DOHH2 (cell line): ENCODE measurements around the gene KCNQ1.

Source experiments
- H3F3A ChIP-seq: fragments of 200-600 bp; sonication (generic), shearing (Covaris generic); 2 replicates; pipeline ENCODE4 v1.6.0; 2016; ENCODE audit warnings: antibody characterized with exemption, mild to moderate bottlenecking; ENCODE audit not compliant: control insufficient read depth, insufficient read depth
- H3K27ac ChIP-seq: fragments of 200-600 bp; sonication (generic); 2 replicates; pipeline ENCODE4 v1.5.1; 2014; ENCODE audit warnings: low read depth, mild to moderate bottlenecking, low read length, moderate library complexity
- H3K27me3 ChIP-seq: fragments of 200-600 bp; sonication (generic); 2 replicates; pipeline ENCODE4 v1.6.1; 2014; ENCODE audit warnings: mild to moderate bottlenecking, low read length, mixed read lengths; ENCODE audit not compliant: control insufficient read depth
- H3K36me3 ChIP-seq: fragments of 200-600 bp; sonication (generic); 2 replicates; pipeline ENCODE4 v1.6.1; 2014; ENCODE audit warnings: mild to moderate bottlenecking, low read length, moderate library complexity, mixed read lengths; ENCODE audit not compliant: control insufficient read depth
- H3K4me1 ChIP-seq: fragments of 200-600 bp; sonication (generic); 2 replicates; pipeline ENCODE4 v1.6.1; 2014; ENCODE audit warnings: mild to moderate bottlenecking, low read length, mixed read lengths; ENCODE audit not compliant: control insufficient read depth
- H3K4me2 ChIP-seq: fragments of 200-600 bp; sonication (generic); 2 replicates; pipeline ENCODE4 v1.6.0; 2014; ENCODE audit warnings: mild to moderate bottlenecking, low read length, moderate library complexity
- H3K4me3 ChIP-seq: fragments of 200-600 bp; sonication (generic); 2 replicates; pipeline ENCODE4 v1.5.1; 2014; ENCODE audit warnings: mild to moderate bottlenecking, low read length, mixed read lengths
- H3K79me2 ChIP-seq: fragments of 200-600 bp; sonication (generic); 2 replicates; pipeline ENCODE4 v1.6.1; 2014; ENCODE audit warnings: mild to moderate bottlenecking, low read length, mixed read lengths; ENCODE audit not compliant: control insufficient read depth
- H3K9me2 ChIP-seq: fragments of 200-600 bp; sonication (generic); replicated peaks from 2 replicates; pipeline ENCODE4 v1.6.1; 2014; ENCODE audit warnings: mild to moderate bottlenecking, low read length, mixed read lengths; ENCODE audit not compliant: control insufficient read depth
- H3K9me3 ChIP-seq: fragments of 200-600 bp; sonication (generic); 2 replicates; pipeline ENCODE4 v1.6.1; 2014; ENCODE audit warnings: antibody characterized with exemption, low read length, mixed read lengths; ENCODE audit not compliant: control insufficient read depth, insufficient read depth
- H4K20me1 ChIP-seq: fragments of 200-600 bp; sonication (generic); 2 replicates; pipeline ENCODE4 v1.6.0; 2014; ENCODE audit warnings: low read depth, mild to moderate bottlenecking, antibody characterized with exemption, low read length, moderate library complexity; ENCODE audit not compliant: control insufficient read depth, insufficient read depth
- EZH2phosphoT487 ChIP-seq: fragments of 200-600 bp; sonication (generic); IDR thresholded peaks from 2 replicates; pipeline ENCODE4 v1.6.1; 2017; ENCODE audit warnings: borderline replicate concordance, mild to moderate bottlenecking, antibody characterized with exemption, low read length, moderate library complexity, mixed read lengths
- TF ChIP-seq, protein P1 (sequence below): fragments of 200-600 bp; sonication (generic); IDR thresholded peaks from one replicate; pipeline ENCODE4 v1.5.1; 2014; ENCODE audit warnings: antibody characterized with exemption, mild to moderate bottlenecking, low read depth, low read length; ENCODE audit not compliant: poor library complexity, severe bottlenecking

Gene KCNQ1

GRCh38 chr11:2714463-2714800 lies 269.6 kb downstream of the KCNQ1 start:
- H4K20me1 ChIP-seq, result no peaks in the 10 kb centered on the region
- no peak overlapping the region for H3K4me2 ChIP-seq
- no peaks in the 10 kb centered on the region for H3K79me2 ChIP-seq
- H3K4me1 ChIP-seq, result no peaks in the 10 kb centered on the region
- H3K4me3 ChIP-seq, result no peak overlapping the region
- H3K27me3 ChIP-seq, result no peaks in the 10 kb centered on the region
- H3F3A ChIP-seq, result no peaks in the 10 kb centered on the region
- no peak overlapping the region for H3K27ac ChIP-seq
- TF ChIP-seq EZH2phosphoT487, result no peak
- TF ChIP-seq, protein P1, sequence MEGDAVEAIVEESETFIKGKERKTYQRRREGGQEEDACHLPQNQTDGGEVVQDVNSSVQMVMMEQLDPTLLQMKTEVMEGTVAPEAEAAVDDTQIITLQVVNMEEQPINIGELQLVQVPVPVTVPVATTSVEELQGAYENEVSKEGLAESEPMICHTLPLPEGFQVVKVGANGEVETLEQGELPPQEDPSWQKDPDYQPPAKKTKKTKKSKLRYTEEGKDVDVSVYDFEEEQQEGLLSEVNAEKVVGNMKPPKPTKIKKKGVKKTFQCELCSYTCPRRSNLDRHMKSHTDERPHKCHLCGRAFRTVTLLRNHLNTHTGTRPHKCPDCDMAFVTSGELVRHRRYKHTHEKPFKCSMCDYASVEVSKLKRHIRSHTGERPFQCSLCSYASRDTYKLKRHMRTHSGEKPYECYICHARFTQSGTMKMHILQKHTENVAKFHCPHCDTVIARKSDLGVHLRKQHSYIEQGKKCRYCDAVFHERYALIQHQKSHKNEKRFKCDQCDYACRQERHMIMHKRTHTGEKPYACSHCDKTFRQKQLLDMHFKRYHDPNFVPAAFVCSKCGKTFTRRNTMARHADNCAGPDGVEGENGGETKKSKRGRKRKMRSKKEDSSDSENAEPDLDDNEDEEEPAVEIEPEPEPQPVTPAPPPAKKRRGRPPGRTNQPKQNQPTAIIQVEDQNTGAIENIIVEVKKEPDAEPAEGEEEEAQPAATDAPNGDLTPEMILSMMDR, result no peak
- no peaks in the 10 kb centered on the region for H3K36me3 ChIP-seq
- H3K9me3 ChIP-seq, result no peaks in the 10 kb centered on the region
- H3K9me2 ChIP-seq, result no peaks in the 10 kb centered on the region

DNA sequence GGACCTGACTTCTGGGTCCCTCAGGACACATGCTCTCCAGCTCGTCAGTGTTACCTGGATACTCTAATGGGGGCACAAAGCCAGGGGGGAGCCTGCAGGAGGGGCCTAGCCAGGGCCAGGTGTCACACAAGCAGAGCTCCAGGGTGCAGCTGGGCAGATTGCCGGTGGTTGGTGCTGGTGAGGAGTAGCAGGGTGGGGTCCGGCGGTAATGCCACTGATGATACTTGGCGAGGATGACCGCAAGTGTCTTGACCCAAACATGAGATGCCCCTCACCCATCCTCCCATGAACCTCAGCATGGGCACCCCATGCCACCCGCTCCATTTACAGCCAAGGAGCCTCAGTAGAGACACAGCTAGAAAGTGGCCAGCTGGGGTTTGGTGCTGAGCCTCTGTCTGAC lies 270.1 kb downstream of the KCNQ1 start:
- Histone ChIP-seq H3K4me1 (no peaks in the 10 kb centered on the region), H3K9me2 (no peaks in the 10 kb centered on the region), H3K79me2 (no peaks in the 10 kb centered on the region), H3K36me3 (no peaks in the 10 kb centered on the region), H3F3A (no peaks in the 10 kb centered on the region), H3K9me3 (no peaks in the 10 kb centered on the region), H3K27me3 (no peaks in the 10 kb centered on the region), H4K20me1 (no peaks in the 10 kb centered on the region), H3K4me3 (no peak overlapping the region), H3K27ac (no peak overlapping the region), H3K4me2 (no peak overlapping the region)
- no peak for TF ChIP-seq EZH2phosphoT487
- TF ChIP-seq, protein P1, result no peak

DNA sequence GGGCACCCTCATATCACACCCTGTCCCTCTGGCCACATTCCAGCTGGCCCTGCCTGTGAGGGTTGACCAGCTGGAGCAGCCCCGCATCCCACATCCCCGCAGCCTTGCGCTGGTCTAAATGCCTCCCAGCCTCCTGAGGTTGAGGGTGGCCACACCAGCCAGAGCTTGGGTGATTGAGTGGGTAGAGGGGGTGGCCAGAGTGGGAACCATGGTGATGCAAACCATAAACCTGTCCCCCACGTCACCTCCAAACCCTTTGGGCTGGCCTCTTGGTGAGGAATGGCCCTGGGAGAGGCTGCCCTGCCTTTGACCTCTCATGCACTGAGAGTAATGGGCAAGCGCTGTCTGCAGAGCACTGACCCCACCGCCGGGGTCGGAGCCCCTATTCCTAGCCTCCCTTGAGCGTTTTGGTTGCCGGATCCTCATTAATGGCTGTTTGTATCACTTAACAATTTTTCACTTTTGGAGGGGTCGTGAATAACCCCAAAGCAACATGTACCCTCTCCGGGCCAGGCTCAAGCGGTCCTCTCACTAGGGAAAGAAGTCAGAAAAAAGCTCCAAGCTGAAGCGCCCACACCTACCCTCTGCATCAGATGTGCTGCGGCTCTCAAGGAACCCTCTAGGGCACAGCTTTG lies 271.0 kb downstream of the KCNQ1 start:
- H4K20me1 ChIP-seq, result no peaks in the 10 kb centered on the region
- H3K4me1 ChIP-seq, result no peaks in the 10 kb centered on the region
- H3K9me2 ChIP-seq, result no peaks in the 10 kb centered on the region
- no peaks in the 10 kb centered on the region for H3K9me3 ChIP-seq
- no peaks in the 10 kb centered on the region for H3K27me3 ChIP-seq
- H3K27ac ChIP-seq, result no peak overlapping the region
- TF ChIP-seq, protein P1, result no peak
- TF ChIP-seq EZH2phosphoT487, result no peak
- no peak overlapping the region for H3K4me2 ChIP-seq
- H3K36me3 ChIP-seq, result no peaks in the 10 kb centered on the region
- H3K79me2 ChIP-seq, result no peaks in the 10 kb centered on the region
- no peak overlapping the region for H3K4me3 ChIP-seq
- no peaks in the 10 kb centered on the region for H3F3A ChIP-seq
